Endothelial cell of hepatic sinusoid (primary cell): ENCODE data around the gene SASH1.

ENCODE experiments used
- in situ Hi-C: cut with HindIII; loops from 2 replicates; pipeline ENCODE4 v1.10.0; 2017; ENCODE audit warnings: low sequenced_read_pairs

SASH1 gene

DNA sequence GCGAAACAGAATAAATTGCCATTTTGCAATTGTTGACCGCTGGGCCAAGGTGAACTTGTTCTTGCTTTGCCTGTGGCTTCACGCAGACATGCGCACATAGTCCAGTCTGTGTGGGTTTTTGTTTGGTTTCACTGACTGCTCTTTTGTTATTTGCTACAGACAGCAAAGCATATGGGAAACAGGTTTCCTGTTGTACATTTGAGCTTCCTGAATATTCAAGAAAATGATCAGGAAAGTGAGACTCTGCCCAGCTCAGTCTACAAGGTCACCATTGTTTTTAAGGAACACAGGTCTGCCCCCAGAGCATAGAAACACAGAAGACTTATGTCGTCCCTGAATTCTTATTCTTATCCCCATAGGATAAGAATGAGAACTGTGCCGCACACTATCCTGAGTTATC, 55.6 kb downstream of the SASH1 start:
- in situ Hi-C loops: no loop called here

DNA sequence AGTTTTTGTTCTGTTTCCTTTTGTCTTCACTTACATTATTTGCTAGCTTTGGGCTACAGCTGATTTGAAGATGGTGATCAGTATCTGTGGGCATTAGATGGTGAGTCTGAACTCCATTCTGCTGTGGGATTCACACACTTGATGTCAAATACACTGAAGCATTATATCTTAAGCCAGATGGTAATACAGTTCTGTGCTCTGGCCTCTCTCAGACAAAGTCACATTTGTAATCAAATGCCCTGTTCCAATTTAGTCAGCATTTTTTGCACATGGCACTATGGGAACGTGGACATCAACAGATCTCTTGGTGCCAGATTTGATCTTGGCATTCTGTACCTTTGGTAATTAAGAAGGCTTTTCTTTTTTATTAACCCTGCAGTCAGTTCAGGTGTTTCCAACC, 56.0 kb downstream of the SASH1 start:
- in situ Hi-C loops: no loop called here

DNA sequence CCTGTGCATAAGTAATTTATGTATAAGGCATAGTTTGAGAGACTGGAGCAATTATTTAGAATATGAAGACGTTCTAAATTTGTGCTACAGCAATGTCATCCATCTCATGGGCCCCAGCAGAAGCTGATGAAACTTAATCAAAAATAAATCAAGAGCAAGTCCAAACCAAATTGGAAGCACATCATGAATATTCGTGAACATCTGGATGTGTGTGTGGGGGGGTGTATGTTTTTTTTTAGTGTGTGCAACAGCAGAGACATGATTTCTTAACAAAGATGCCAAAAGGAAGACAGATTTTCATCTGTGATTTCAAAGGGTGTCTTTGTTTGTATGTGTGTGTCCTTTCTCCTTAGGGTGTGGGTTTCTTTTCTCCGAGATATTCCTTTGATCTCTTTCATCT, 58.9 kb downstream of the SASH1 start:
- in situ Hi-C loops: no loop called here

DNA sequence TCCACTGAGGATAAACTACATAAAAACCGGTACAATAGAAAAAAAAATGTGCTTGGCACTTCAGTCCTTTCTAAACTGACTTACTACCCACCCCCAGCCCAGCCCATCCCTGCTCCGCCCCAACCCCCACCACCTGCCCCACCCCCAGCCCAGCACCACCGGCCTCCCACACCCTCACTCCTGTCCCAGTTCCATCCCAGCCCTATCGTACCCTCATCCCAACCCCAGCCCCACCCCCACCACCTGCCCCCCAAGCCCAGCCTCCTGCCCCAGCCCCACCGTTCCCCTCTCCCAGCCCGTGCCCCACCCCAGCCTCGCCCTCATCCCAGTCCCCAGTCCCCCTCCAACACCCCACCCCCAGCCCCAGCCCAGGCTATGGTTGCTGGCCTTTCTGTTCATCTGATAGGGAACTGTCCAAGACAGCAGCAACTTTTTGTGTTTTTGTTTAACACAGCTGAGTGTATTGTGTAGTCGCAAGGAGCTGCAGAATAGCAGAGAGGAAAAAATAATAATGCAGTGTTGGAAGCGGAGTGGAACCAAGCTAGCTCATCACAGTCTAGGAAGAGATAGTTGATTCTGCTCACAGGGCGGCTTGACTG, 61.9 kb downstream of the SASH1 start:
- in situ Hi-C loops: no loop called here

DNA sequence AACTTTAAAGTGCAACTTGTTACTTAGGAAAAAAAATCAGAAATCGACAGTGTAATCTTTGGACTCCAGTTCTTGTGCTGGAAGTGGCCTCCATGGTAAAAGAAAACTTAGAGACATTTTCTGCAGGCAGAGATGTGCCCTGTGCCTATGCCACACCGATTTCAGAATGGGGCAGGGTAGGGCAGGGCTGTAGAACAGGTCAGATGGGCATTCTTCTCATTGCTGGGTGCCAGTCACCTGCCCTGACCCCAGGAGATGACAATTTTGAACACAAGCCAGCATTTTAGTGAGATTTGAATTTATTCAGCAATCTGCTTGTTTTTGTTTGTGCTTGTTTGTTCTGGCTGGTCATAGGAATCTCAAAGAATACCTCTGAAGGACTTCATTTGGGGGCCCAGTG, 63.3 kb downstream of the SASH1 start:
- in situ Hi-C loops: no loop called here

DNA sequence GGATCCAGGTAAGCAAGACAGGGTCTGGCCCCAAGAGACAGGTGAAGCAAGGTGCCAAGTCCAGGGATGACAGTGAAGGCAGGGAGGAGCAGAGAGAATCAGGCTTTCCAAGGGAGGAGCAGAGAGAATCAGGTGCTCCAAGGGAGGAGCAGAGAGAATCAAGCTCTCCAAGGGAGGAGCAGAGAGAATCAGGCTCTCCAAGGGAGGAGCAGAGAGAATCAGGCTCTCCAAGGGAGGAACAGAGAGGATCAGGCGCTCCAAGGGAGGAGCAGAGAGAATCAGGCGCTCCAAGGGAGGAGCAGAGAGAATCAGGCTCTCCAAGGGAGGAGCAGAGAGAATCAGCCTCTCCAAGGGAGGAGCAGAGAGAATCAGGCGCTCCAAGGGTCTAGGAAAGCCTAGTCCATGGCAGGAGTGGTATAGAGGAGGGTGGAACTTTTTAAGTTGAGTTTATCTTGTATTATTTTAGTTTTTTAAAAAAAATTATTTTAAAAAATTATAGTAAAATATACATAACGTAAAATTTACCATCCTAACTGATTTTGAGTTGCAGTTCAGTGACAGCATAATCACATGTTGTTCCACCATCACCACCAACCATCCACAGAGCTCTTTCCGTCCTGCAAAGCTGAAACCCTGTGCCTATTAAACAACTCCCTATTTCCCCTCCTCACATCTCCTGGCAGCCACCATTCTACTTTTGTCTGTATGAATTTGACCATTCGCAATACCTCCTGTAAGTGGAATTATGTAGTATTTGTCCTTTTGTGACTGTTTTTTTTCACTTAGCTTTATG, 64.1 kb downstream of the SASH1 start:
- in situ Hi-C loops: no loop called here

DNA sequence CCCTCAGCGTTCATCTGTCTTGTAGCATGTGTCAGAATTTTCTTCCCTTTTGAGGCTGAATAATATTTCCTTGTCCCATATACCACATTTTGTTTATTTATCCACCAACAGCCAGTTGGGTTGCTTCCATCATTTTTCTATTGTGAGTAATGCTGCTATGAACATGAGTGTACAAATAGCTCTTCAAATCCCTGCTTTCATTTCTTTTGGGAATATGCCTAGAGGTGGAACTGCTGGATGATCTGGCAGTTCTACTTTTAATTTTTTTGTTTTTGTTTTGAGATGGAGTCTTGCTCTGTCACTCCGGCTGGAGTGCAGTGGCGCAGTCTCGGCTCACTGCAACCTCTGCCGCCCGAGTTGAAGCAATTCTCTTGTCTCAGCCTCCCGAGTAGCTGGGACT, 64.7 kb downstream of the SASH1 start:
- in situ Hi-C loops: no loop called here

DNA sequence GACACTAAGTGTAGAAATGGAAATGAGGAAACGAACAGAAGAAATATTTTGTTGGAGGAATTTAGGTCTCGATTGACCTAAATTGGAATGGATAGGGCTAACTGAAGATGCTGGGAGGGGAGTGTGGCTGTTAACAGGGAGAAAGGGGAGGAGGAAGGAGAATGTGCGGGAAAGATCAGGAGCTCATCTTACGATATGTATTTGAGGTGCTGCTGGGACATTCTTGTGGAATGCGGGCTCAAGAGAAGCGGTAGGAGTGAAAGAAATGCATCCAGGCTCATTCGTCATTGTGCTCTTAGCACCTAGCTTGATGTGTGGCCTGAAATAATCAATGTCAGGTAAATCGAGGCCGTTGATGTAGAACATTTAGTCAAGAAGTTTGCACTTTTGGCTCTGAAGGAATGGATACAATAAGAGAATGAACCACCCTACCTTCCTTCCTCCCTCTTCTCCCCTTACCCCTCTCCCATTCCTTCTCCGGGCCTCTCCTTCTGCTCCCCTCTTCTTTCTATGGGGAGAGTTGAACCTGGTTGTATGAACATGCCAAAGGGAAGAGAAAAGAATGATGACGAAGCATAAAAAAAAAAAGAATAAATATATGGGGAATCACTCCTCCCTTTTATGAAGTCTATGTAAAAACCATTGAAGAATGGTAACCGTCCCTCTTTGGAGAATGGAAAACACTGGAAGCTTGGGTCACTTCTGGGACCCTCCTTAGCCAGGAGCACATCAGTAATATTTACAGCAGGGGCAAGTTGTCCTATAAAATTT, 70.9 kb downstream of the SASH1 start:
- in situ Hi-C loops: no loop called here

DNA sequence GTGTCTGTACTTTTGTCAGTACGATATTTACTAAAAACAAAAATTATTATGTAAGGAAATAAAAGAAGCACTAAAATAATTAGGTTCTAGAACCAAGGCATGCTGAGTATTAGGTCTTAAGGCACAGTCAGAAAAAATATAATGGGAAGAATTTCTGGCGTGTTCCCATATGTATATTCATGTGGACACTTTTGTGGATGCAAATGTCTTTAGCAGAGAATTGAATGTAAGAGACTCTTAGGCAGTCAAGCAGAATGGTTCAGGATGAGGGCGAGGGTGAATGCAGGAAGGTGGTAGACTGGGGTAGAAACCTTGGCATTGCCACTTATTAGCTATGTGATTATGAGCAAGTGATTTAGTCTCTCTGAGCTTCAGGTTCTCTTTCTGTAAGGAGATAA, 71.5 kb downstream of the SASH1 start:
- in situ Hi-C loops: no loop called here

DNA sequence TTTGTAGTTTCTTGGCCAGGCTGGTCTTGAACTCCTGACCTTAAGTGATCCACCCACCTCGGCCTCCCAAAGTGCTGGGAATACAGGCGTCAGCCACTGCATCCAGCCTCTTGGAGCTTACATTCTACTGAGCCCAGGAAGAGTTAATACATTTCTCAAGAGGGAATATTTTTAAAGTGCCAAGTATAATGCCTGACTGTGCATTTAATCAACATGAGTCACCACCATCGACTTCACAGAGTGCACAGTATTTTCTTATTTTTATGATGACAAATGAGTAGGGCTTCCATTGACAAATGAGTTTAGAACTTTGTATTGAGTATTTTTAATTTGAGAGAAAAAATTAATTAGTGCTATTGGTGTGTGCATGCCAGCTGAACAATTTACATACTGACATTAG, 72.2 kb downstream of the SASH1 start:
- in situ Hi-C loops: no loop called here

DNA sequence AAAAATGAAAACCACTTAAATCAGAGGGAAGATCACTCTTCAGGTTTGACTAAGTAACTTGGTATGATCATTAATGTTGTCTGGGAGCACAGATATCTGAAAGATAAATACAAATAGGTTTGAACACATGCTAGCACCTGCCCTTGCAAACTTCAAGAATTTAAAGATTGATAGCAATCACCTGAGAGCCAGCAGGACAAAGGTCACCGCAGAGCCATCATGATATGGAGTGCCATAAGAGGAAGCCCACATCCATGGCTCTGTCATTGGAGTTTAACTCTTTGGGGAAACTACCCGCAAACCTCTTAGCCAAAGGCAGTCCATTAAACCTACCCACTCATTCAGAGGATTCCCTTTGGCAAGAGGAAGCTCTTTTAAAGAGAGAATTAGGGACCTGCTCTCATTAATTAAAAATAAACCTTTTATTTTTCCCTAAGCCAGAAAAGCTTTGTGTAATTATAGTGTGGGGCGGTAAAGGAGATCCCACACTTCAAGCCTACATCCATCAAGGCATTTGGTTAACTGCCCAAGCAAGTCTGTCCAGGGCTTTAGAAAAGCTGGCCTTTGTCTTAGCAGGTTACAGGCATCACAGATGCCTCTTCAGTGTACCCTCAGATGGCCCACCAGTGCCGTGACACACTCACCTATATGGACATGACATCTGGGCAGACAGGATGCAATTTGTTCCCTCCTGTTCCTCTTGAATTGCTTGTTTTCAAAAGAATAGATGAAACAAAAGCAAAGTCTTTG, 73.0 kb downstream of the SASH1 start:
- in situ Hi-C loops: no loop called here

DNA sequence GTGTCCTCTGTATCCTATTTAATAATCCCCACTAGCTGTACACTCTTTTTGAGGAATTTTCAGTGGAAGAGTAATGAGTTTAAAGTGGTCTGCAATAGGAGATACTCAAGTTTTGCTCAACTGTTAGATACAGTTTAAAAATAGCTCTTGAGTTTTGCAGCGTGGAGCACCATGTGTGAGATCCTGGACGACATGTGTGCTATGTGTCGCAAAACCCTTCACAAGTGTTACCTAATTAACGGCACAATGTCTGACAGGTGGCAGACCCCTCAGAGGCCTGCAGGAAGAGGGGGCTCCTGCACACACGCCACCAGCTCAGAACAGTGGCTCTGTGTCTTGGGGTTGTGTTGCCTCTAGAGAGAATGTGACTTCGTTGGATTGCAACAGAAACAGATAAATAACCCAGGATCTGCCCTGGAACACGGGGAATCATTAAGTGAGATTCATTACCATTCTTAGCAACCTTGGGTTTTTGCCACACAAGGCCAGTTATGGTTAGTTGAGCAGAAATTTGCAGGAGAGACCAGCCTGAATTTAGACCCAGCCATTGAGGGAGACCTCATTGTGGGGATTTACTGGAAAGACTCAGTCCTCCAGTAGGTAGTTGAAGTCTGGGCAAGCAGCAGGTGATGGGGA, 73.8 kb downstream of the SASH1 start:
- in situ Hi-C loops: no loop called here

DNA sequence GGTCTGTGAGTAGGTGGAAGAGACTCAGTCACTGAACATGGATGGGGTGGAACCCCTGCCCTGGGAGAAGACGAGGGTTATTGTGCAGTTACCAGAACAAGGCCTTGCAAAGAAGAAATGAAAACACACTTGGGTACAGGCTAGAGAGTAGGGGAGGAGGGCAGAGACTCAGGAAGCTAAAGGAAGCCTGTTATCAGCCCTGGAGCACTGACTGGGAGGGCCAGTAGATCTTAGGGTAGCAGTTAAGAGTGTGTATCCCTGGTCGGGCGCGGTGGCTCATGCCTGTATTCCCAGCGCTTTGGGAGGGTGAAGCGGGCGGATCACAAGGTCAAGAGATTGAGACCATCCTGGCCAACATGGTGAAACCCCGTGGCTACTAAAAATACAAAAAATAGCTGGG, 74.4 kb downstream of the SASH1 start:
- in situ Hi-C loops: no loop called here

DNA sequence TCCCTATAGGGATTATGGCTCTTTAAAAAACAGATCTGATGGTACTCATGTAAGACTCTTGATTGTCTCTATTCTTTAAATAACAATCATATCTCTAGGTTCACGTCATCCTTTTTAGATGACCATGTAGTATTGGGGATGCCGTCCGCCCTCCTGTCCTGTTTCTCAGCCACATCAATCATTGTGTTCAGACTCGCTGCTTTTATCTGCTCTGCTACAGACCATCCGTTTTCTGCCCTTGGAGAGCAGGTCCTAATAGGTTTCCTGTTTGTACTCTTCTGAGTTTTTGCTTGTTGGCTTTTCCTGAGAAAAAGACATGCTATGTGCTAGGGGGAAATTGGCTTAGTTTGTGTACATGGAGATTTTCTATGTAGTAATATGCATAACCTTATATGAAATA, 76.8 kb downstream of the SASH1 start:
- in situ Hi-C loops: no loop called here

DNA sequence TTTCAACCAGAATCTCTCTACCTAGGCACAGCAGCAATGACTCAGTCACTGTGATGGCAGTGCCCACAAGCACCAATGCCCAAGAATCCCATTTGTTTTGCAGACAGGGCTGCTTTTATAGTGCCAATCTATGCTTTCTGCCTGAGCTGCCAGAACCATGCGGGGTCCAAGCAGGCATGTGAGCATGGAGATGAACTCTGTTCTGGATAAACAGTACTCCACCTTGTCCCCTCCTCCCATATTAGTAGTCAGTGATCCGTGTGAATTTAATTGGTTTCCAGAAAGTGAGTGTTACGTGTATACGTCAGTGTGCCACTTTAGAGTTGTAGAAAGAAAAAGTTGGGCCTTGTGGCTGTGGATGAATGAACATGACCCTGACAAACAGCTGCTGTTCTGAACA, 79.4 kb downstream of the SASH1 start:
- in situ Hi-C loops: no loop called here

DNA sequence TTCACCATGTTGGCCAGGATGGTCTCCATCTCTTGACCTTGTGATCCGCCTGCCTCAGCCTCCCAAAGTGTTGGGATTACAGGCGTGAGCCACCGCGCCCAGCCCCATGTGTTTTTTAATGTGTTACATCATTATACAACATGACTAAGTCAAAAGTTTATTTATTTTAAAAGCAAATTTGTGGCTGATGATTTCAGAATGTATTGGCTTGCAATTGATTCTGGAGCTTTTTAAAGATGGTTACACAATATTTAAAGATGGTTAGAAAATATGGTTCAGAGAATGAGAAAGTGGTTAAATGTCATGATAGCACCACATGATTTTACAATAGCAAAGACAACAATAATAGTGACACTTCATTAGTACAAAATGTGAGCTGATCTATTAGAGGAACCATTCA, 80.5 kb downstream of the SASH1 start:
- in situ Hi-C loops: no loop called here

DNA sequence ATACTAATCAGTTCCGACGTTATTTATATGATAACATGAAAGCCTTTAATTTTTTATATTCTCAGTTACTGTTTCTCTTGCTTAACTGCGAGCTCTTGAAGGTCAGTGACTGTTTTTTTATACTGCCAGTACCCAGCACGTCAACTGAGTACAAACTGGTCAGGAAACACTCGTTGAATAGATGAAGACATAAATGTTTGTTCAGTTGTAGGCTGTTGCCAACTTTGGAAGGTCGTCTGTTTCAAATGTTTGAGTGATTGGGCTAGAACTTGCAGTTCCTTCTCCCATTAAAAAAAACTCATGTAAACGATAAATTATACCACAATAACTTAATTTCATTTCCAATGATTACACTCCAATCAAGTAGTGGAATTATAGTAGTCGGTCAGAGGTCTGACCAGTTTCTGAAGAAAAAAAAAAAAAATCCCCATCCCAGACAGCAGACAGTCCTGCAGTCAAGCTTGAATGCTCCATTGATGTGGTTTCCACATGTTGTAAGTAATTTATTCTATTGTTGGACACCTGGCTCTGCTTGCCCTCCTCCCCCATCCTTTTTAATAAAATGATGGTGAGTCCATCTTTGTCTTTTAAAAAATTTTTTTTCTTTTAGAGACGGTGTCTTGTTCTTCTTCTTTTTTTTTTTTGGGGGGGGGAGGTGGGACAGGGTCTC, 81.1 kb downstream of the SASH1 start:
- in situ Hi-C loops: no loop called here

DNA sequence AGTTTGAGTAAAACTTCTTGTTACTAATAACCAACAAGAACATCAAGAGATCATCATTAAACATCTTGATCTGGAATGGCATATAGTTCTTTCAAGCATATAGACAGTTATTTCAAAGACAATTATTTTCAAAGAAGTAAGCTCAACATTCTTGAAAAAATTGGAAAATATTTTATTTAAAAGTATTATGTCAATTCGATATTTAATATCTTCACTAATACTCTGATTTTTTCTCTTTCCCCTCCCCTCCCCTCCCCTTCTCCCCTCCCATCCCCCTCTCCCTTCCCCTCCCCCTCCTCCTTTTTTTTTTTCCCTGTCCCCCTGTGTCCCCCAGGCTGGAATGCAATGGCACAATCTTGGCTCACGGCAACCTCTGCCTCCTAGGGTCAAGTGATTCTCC, 82.8 kb downstream of the SASH1 start:
- in situ Hi-C loops: loop anchor here (5.0 kb wide), 1 partner anchor 58 kb away; no protein-coding TSS in a partner anchor

DNA sequence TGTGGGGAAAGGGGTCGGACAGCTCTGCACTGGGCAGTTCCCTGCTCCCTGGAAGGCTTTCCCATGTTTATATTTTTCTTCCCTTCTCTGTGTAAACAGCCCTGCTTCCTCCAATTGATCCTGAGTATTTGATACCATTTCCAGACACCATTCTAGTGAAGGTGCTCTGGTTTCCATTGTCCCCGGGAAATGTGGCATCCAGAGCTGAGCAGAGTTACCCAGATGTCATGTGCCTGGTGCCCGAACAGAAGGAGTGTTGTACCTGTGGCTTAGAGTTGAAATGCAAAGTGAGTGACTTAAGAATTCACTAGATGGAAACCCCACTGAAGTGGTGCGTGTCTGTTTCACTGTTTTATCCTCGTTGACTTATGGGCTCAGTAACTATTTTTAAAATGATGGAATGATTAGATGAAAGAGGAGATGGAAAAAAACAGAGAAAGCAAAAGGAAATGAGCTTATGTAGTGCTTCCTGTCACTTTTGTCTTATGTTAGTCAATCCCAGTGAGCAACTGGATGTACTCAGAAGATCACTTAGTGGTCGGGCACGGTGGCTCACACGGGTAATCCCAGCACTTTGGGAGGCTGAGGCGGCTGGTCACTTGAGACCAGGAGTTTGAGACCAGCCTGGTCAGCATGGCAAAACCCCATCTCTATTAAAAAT, 83.8 kb downstream of the SASH1 start:
- in situ Hi-C loops: loop anchor here (5.0 kb wide), 1 partner anchor 59 kb away; no protein-coding TSS in a partner anchor

DNA sequence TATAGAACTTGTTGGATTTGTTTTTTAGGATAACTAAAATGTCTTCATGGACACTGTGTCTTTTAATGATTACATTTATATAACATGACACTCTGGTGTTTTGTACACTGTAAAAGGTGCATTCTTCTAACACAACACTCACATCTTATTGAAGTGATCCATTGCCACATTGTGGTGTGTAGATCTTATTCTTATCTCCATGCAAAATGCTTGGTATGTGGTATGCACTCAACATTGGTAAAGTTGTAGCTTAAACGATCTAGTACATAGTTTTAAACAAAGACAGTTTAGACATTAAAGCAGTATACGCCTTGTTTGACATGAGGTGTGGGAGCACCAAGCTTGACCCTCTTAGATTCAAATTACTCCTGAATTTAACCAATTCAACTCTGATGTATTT, 84.7 kb downstream of the SASH1 start:
- in situ Hi-C loops: loop anchor here (5.0 kb wide), 1 partner anchor 60 kb away; no protein-coding TSS in a partner anchor
